GM10266 (cell line): ENCODE results near the gene ACTR8.

Experiments used
- DNase-seq: peaks from one replicate; pipeline ENCODE4 v3.0.0; 2012; ENCODE audit errors: extremely low spot score
- CTCF ChIP-seq: IDR thresholded peaks from 2 replicates; pipeline ENCODE4 v1.5.1; 2012; ENCODE audit warnings: mild to moderate bottlenecking, low read depth; ENCODE audit not compliant: control insufficient read depth, insufficient read depth; ENCODE audit errors: missing control alignments

ACTR8 gene

GRCh38 chr3:53824795-53825194, 57.2 kb downstream of the ACTR8 start:
- no peak for TF ChIP-seq CTCF

DNA sequence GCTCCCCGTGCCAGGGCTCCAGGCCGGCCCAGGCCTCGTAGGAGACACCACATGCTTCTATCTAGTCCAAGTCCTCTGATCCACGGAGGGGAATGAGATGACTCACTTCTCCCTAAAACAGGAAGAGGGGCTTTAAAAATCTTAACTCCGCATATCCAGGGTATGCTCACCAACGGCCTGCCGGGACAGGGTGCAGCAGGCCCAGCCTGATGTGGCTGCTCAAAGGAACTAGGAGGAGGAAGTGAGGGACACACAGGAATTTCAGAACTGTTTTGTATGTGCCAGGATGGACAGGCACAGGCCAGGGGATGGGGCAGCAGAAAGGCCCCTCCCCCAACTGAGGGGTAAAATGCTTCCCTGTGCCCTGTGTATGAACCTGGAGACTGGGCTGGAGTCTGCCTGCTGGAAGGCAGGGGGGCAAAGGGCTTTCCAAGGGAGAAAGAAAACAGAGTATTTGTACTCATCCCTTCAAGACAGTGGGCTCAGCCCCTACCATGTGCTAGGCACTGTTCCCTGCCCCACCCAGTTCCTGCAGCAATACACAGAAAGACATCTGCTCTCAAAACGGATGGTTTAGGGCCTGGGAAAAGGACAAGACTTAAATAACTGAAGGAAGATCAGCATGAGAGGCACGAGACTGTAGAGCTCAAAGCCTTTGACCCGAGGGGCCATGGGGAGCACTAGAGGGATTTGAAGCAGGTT, 57.8 kb downstream of the ACTR8 start:
- DNase-seq, result no peak
- TF ChIP-seq CTCF, result no peak

More at GRCh38 chr3:53824795-53825194, 57.2 kb downstream of the ACTR8 start:
- no peak for DNase-seq

- TF ChIP-seq CTCF, result no peak
- no peak for DNase-seq
These were observed 58.7 kb downstream of the ACTR8 start for GRCh38 chr3:53823026-53823955.

DNA sequence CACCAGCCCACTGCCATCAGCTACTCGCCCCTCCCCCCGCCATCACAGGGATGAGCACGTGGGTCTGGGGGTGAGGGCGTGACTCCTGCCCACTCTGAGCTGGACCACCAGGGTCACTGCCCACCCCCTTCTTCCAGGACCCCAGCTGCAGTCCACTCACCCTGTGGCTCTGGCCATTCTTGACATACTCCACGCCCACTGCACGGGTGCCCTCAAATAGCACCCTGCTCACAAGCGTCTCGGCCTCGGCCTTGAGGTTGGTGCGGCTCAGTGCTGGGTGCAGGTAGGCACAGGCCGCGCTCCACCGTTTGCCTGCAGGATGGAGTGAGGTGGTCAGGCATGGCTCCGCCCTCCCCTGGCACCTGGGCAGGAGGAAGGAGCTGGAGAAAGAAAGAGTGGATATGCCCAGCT, 59.6 kb downstream of the ACTR8 start:
- TF ChIP-seq CTCF, result no peak
- DNase-seq, result no peak

GRCh38 chr3:53821631-53822121, 60.3 kb downstream of the ACTR8 start:
- no peak for TF ChIP-seq CTCF

GRCh38 chr3:53820756-53821580, 61.0 kb downstream of the ACTR8 start:
- no peak for DNase-seq

More at GRCh38 chr3:53821631-53822121, 60.3 kb downstream of the ACTR8 start:
- DNase-seq, result no peak

More at GRCh38 chr3:53820756-53821580, 61.0 kb downstream of the ACTR8 start:
- TF ChIP-seq CTCF, result no peak
